PFSK-1 (cell line): ENCODE data around the gene UIMC1.

ENCODE experiments used
- FOXP2 ChIP-seq: optimal IDR thresholded peaks from 2 replicates; pipeline ENCODE3; 2011; ENCODE audit warnings: borderline replicate concordance, control low read depth, inconsistent platforms; ENCODE audit not compliant: insufficient read depth; ENCODE audit errors: extremely low read length, extremely low read depth
- POLR2AphosphoS5 ChIP-seq: IDR thresholded peaks from 2 replicates; pipeline ENCODE4 v1.6.1; 2012; ENCODE audit warnings: low read depth, mild to moderate bottlenecking, control low read depth, low read length, moderate library complexity
- REST ChIP-seq, 2 experiments: IDR thresholded peaks; 2 replicates each; pipeline versions ENCODE4 v1.6.1 to v1.8.0; 2011 to 2012; ENCODE audit warnings: low read depth in 2 of 2, low read length in 2 of 2, control low read depth in 1 of 2, inconsistent platforms in 1 of 2, mild to moderate bottlenecking in 1 of 2, moderate library complexity in 1 of 2; ENCODE audit not compliant: insufficient read depth in 1 of 2
- SIN3A ChIP-seq: IDR thresholded peaks from 2 replicates; pipeline ENCODE4 v1.6.1; 2012; ENCODE audit warnings: mild to moderate bottlenecking, low read length, moderate library complexity, borderline replicate concordance; ENCODE audit not compliant: insufficient read depth
- TAF1 ChIP-seq: IDR thresholded peaks from 2 replicates; pipeline ENCODE4 v1.6.1; 2012; ENCODE audit warnings: low read length, control low read depth, borderline replicate concordance; ENCODE audit not compliant: insufficient read depth

The UIMC1 gene

GRCh38 chr5:176860381-176860780 lies 146.2 kb downstream of the UIMC1 start:
- no peak for TF ChIP-seq TAF1
- TF ChIP-seq POLR2AphosphoS5 = no peak
- no peak for TF ChIP-seq REST (IDR thresholded peaks at IDR 0.05; ENCODE audit: insufficient read depth in 1 of 2, low read depth in 2 of 2, low read length in 2 of 2)
- no peak for TF ChIP-seq FOXP2
- TF ChIP-seq SIN3A = no peak

- TF ChIP-seq TAF1 (no peak), REST (IDR thresholded peaks at IDR 0.05; ENCODE audit: insufficient read depth in 1 of 2, low read depth in 2 of 2, low read length in 2 of 2) (no peak), SIN3A (no peak)
Observed at GRCh38 chr5:176859916-176860315, 146.7 kb downstream of the UIMC1 start.

GRCh38 chr5:176857894-176858273 lies 148.7 kb downstream of the UIMC1 start:
- TF ChIP-seq REST (IDR thresholded peaks at IDR 0.05; ENCODE audit: insufficient read depth in 1 of 2, low read depth in 2 of 2, low read length in 2 of 2) (no peak), SIN3A (no peak), POLR2AphosphoS5 (no peak), FOXP2 (no peak), TAF1 (no peak)

GRCh38 chr5:176857216-176857893 lies 149.2 kb downstream of the UIMC1 start:
- no peak for TF ChIP-seq SIN3A
- TF ChIP-seq FOXP2 = no peak
- no peak for TF ChIP-seq REST (IDR thresholded peaks at IDR 0.05; ENCODE audit: insufficient read depth in 1 of 2, low read depth in 2 of 2, low read length in 2 of 2)
- TF ChIP-seq TAF1 = no peak
- no peak for TF ChIP-seq POLR2AphosphoS5

GRCh38 chr5:176856746-176857145 lies 149.8 kb downstream of the UIMC1 start:
- TF ChIP-seq REST (IDR thresholded peaks at IDR 0.05; ENCODE audit: insufficient read depth in 1 of 2, low read depth in 2 of 2, low read length in 2 of 2) (no peak), POLR2AphosphoS5 (no peak), SIN3A (no peak), TAF1 (no peak), FOXP2 (no peak)
